Adrenal gland (tissue), 5 donors: Measurements from ENCODE around the gene GSX1.

Experiments
- POLR2A ChIP-seq, 2 donors: fragments of 450-650 bp; IDR thresholded peaks; one replicate each; pipeline ENCODE4 v1.6.1; 2017; ENCODE audit warnings: antibody characterized with exemption in 2 of 2, mild to moderate bottlenecking in 2 of 2, moderate library complexity in 1 of 2
- TF ChIP-seq, protein P1 (sequence below), 6 experiments: fragments of 450-650 bp in 4 of 6; fragments of 200-600 bp in 2 of 6; sonication (generic) in 1 of 6; IDR thresholded peaks; 1 replicate in 5 of 6; 2 replicates in 1 of 6; pipeline versions ENCODE4 v1.5.1 to v1.8.0; 2016 to 2021; ENCODE audit warnings: antibody characterized with exemption in 6 of 6, mild to moderate bottlenecking in 2 of 6, moderate library complexity in 1 of 6
- donor health status: DM: no; HTN: no; CAD: no.

DNA sequence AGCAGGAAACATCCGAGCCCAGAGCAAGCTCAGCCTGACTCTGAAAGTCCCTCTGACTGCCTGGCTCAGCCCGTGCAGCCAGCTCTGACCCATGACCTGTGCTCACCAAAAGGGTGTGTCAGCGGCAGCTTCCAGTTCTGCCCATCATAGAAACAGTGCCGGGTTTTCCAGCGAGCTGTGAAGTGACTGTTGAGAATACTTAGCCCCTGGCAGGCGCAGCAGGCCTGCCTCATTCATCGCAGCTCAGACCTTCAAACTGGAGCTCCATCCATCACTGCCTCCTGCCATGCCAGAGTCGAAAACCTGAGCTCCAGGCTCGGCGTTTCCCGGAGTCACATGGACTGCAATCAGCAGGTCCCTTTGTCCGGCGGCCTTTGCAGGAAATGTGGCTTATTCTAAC is 16.3 kb upstream of the GSX1 start:
- TF ChIP-seq, protein P1, sequence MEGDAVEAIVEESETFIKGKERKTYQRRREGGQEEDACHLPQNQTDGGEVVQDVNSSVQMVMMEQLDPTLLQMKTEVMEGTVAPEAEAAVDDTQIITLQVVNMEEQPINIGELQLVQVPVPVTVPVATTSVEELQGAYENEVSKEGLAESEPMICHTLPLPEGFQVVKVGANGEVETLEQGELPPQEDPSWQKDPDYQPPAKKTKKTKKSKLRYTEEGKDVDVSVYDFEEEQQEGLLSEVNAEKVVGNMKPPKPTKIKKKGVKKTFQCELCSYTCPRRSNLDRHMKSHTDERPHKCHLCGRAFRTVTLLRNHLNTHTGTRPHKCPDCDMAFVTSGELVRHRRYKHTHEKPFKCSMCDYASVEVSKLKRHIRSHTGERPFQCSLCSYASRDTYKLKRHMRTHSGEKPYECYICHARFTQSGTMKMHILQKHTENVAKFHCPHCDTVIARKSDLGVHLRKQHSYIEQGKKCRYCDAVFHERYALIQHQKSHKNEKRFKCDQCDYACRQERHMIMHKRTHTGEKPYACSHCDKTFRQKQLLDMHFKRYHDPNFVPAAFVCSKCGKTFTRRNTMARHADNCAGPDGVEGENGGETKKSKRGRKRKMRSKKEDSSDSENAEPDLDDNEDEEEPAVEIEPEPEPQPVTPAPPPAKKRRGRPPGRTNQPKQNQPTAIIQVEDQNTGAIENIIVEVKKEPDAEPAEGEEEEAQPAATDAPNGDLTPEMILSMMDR (IDR thresholded peaks at IDR 0.05): no peak
- no peak for TF ChIP-seq POLR2A (IDR thresholded peaks at IDR 0.05)
